OCI-LY1 (cell line): ENCODE measurements around the gene CEP250.

Source experiments
- H2AFZ ChIP-seq: fragments of 200-600 bp; sonication (generic), shearing (Covaris generic); 2 replicates; pipeline ENCODE4 v1.6.0; 2014; ENCODE audit warnings: antibody characterized with exemption, mild to moderate bottlenecking, low read length
- H3F3A ChIP-seq: fragments of 200-600 bp; sonication (generic), shearing (Covaris generic); 2 replicates; pipeline ENCODE4 v1.6.0; 2014; ENCODE audit warnings: mild to moderate bottlenecking, antibody characterized with exemption, low read length, moderate library complexity; ENCODE audit not compliant: insufficient read depth
- H3K27ac ChIP-seq: fragments of 200-600 bp; sonication (generic); 2 replicates; pipeline ENCODE4 v1.5.1; 2014; ENCODE audit warnings: low read length, mixed run types, mild to moderate bottlenecking, low read depth; ENCODE audit not compliant: poor library complexity, severe bottlenecking
- H3K27me3 ChIP-seq: fragments of 200-600 bp; sonication (generic); 2 replicates; pipeline ENCODE4 v1.6.0; 2014; ENCODE audit warnings: antibody characterized with exemption, mild to moderate bottlenecking, low read length, moderate library complexity; ENCODE audit not compliant: insufficient read depth
- H3K36me3 ChIP-seq: fragments of 200-600 bp; sonication (generic); 2 replicates; pipeline ENCODE4 v1.6.1; 2014; ENCODE audit warnings: mild to moderate bottlenecking, antibody characterized with exemption, low read length, moderate library complexity, mixed read lengths; ENCODE audit not compliant: insufficient read depth
- H3K4me1 ChIP-seq: fragments of 200-600 bp; sonication (generic); 2 replicates; pipeline ENCODE4 v1.5.1; 2014; ENCODE audit warnings: mild to moderate bottlenecking, low read length, moderate library complexity; ENCODE audit not compliant: insufficient read depth, severe bottlenecking
- H3K4me2 ChIP-seq: fragments of 200-600 bp; sonication (generic), shearing (Covaris generic); 2 replicates; pipeline ENCODE4 v1.6.1; 2014; ENCODE audit warnings: low read length
- H3K4me3 ChIP-seq: fragments of 200-600 bp; sonication (generic); 2 replicates; pipeline ENCODE4 v1.5.1; 2014; ENCODE audit warnings: low read length, low read depth, mild to moderate bottlenecking, mixed read lengths; ENCODE audit not compliant: poor library complexity, severe bottlenecking
- H3K79me2 ChIP-seq: fragments of 200-600 bp; shearing (Covaris generic); 2 replicates; pipeline ENCODE4 v1.6.1; 2016; ENCODE audit warnings: mixed run types, low read length, mixed read lengths; ENCODE audit not compliant: insufficient read depth
- H3K9ac ChIP-seq: fragments of 200-600 bp; sonication (generic), shearing (Covaris generic); 2 replicates; pipeline ENCODE4 v1.6.1; 2014; ENCODE audit warnings: mild to moderate bottlenecking, low read length, mixed read lengths
- H3K9me2 ChIP-seq: fragments of 200-600 bp; sonication (generic), shearing (Covaris generic); 2 replicates; pipeline ENCODE4 v1.6.1; 2014; ENCODE audit warnings: low read depth, mild to moderate bottlenecking, low read length, mixed read lengths
- H3K9me3 ChIP-seq: fragments of 200-600 bp; shearing (Covaris generic); 2 replicates; pipeline ENCODE4 v1.6.1; 2014; ENCODE audit warnings: low read length, mixed read lengths
- H4K20me1 ChIP-seq: fragments of 200-600 bp; sonication (generic), shearing (Covaris generic); 2 replicates; pipeline ENCODE4 v1.6.0; 2016; ENCODE audit warnings: mild to moderate bottlenecking, low read length; ENCODE audit not compliant: insufficient read depth
- EZH2 ChIP-seq: fragments of 200-600 bp; sonication (generic), shearing (Covaris generic); IDR thresholded peaks from 2 replicates; pipeline ENCODE4 v1.8.0; 2017; ENCODE audit warnings: borderline replicate concordance, mixed run types, mild to moderate bottlenecking, antibody characterized with exemption, low read length, moderate library complexity, mixed read lengths
- TF ChIP-seq, protein P1 (sequence below): fragments of 200-600 bp; sonication (generic), shearing (Covaris generic); IDR thresholded peaks from 2 replicates; pipeline ENCODE4 v1.5.1; 2017; ENCODE audit warnings: mild to moderate bottlenecking, antibody characterized with exemption, low read length, moderate library complexity, mixed read lengths

Gene CEP250

DNA sequence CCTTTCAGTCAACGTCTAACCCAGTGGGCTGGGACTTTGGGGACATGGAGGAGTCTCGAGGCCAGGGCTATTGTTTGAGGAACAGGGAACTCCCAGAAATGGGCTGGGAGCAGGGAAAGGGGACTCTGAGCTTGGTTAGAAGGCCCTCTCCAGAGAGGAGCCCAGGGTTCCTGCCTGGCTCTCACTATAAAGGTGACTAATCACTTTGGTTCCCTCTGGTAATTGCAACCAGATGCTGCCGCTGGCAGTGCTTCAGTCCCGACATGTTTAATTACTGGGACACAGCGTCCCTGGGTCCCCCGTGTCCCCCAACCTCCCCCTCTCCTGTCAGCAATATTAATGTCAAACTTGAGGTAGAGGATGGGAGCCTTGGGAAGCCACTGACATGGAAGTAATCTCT lies 12.4 kb upstream of the CEP250 start:
- Histone ChIP-seq H2AFZ (no peak overlapping the region), H3K9me2 (no peaks in the 10 kb centered on the region), H3K4me3 (no peak overlapping the region), H4K20me1 (no peaks in the 10 kb centered on the region), H3K27ac (no peak overlapping the region), H3K9ac (no peak overlapping the region), H3F3A (no peaks in the 10 kb centered on the region), H3K9me3 (no peaks in the 10 kb centered on the region), H3K4me1 (no peaks in the 10 kb centered on the region), H3K36me3 (no peaks in the 10 kb centered on the region), H3K4me2 (no peak overlapping the region), H3K79me2 (no peaks in the 10 kb centered on the region), H3K27me3 (no peaks in the 10 kb centered on the region)
- TF ChIP-seq EZH2: no peak
- TF ChIP-seq, protein P1, sequence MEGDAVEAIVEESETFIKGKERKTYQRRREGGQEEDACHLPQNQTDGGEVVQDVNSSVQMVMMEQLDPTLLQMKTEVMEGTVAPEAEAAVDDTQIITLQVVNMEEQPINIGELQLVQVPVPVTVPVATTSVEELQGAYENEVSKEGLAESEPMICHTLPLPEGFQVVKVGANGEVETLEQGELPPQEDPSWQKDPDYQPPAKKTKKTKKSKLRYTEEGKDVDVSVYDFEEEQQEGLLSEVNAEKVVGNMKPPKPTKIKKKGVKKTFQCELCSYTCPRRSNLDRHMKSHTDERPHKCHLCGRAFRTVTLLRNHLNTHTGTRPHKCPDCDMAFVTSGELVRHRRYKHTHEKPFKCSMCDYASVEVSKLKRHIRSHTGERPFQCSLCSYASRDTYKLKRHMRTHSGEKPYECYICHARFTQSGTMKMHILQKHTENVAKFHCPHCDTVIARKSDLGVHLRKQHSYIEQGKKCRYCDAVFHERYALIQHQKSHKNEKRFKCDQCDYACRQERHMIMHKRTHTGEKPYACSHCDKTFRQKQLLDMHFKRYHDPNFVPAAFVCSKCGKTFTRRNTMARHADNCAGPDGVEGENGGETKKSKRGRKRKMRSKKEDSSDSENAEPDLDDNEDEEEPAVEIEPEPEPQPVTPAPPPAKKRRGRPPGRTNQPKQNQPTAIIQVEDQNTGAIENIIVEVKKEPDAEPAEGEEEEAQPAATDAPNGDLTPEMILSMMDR: no peak

DNA sequence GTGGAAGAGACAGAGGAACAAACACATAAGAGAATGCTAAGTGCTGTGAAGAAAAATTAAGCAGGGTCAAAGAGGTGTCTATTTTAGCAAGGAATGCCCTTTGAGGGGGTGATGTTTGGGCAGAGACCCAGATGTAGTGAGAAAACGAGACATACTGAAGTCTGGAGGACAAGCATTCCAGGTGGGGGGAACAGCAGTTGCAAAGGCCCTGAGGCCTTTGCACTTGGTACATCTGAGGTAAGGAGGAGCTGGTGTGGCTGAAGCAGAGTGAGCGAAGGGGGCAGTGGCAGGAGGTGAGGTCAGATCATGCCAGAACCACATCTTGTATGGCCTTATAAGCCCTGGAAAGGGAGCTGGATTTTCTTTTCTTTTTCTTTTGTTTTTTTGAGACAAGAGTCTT lies 11.2 kb upstream of the CEP250 start:
- no peaks in the 10 kb centered on the region for H3K9me3 ChIP-seq
- H3K27me3 ChIP-seq: no peaks in the 10 kb centered on the region
- no peak overlapping the region for H3K9ac ChIP-seq
- H3K4me1 ChIP-seq: peaks cover 4% of the 10 kb centered on the region
- no peak overlapping the region for H3K4me3 ChIP-seq
- H4K20me1 ChIP-seq: no peaks in the 10 kb centered on the region
- H3K27ac ChIP-seq: no peak overlapping the region
- no peaks in the 10 kb centered on the region for H3K9me2 ChIP-seq
- H3K79me2 ChIP-seq: no peaks in the 10 kb centered on the region
- H2AFZ ChIP-seq: no peak overlapping the region
- no peaks in the 10 kb centered on the region for H3F3A ChIP-seq
- no peaks in the 10 kb centered on the region for H3K36me3 ChIP-seq
- TF ChIP-seq EZH2: no peak
- TF ChIP-seq, protein P1: no peak
- no peak overlapping the region for H3K4me2 ChIP-seq

DNA sequence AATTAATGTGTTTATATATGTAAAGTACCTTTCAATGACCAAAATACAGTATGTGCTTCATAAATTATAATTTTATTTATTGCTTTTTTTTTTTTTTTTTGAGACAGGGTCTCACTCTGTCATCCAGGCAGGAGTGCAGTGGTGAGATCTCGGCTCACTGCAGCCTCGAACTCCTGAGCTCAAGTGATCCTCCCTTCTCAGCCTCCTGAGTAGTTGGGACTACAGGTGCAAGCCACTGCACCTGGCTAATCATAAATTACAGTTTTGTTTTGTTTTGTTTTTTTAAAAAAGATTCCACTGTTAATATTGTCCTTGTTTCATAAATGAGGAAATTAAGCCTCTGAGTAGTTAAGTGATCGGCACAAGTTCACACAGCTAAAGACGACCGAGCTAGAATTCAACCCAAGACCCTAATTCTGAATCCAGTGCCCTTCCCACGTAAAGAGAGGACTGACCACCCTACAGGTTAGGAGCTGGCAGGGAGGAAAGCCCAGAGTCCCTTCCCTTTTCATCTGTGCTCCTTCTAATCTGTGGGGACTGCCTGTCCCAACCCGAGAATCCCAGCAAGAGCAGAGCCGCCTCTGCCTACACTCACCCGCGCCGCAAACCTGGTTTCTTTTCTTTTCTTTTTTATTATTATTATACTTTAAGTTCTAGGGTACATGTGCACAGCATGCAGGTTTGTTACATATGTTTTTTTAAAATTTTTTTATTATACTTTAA lies 8.9 kb upstream of the CEP250 start:
- Histone ChIP-seq H3F3A (no peaks in the 10 kb centered on the region), H3K9ac (no peak overlapping the region), H3K9me3 (no peaks in the 10 kb centered on the region), H2AFZ (no peak overlapping the region), H3K36me3 (no peaks in the 10 kb centered on the region), H3K9me2 (no peaks in the 10 kb centered on the region), H3K27ac (no peak overlapping the region), H4K20me1 (no peaks in the 10 kb centered on the region), H3K27me3 (no peaks in the 10 kb centered on the region), H3K4me2 (no peak overlapping the region), H3K79me2 (no peaks in the 10 kb centered on the region), H3K4me1 (peaks cover 4% of the 10 kb centered on the region), H3K4me3 (no peak overlapping the region)
- TF ChIP-seq, protein P1: no peak
- TF ChIP-seq EZH2: no peak
